ENCODE results near the gene ALK.

DNA sequence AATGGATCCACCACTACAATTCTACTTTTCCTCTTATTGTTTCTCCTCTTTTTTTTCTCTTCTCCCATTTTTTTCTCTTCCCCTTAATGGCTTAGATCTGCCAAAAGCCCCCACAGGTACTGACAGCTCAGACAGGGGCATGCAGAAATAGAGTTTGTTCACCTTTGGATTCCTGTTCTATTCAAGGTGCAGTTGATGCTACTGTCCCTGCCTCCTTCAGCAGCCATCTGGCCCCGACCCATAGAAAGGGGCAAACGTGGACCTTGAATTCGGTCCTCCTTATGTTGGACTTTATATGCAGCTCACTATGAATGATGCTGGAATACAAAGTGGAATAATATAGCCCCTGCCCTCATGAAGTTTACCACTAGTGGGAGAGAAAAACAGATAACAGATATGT lies 27.7 kb upstream of the ALK start:
- TF ChIP-seq, protein P1, sequence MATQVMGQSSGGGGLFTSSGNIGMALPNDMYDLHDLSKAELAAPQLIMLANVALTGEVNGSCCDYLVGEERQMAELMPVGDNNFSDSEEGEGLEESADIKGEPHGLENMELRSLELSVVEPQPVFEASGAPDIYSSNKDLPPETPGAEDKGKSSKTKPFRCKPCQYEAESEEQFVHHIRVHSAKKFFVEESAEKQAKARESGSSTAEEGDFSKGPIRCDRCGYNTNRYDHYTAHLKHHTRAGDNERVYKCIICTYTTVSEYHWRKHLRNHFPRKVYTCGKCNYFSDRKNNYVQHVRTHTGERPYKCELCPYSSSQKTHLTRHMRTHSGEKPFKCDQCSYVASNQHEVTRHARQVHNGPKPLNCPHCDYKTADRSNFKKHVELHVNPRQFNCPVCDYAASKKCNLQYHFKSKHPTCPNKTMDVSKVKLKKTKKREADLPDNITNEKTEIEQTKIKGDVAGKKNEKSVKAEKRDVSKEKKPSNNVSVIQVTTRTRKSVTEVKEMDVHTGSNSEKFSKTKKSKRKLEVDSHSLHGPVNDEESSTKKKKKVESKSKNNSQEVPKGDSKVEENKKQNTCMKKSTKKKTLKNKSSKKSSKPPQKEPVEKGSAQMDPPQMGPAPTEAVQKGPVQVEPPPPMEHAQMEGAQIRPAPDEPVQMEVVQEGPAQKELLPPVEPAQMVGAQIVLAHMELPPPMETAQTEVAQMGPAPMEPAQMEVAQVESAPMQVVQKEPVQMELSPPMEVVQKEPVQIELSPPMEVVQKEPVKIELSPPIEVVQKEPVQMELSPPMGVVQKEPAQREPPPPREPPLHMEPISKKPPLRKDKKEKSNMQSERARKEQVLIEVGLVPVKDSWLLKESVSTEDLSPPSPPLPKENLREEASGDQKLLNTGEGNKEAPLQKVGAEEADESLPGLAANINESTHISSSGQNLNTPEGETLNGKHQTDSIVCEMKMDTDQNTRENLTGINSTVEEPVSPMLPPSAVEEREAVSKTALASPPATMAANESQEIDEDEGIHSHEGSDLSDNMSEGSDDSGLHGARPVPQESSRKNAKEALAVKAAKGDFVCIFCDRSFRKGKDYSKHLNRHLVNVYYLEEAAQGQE (IDR thresholded peaks at IDR 0.05; ENCODE audit: insufficient read depth in 1 of 2, low read depth in 2 of 2, low read length in 2 of 2), result no peak
- TF ChIP-seq SIN3A (IDR thresholded peaks at IDR 0.05; ENCODE audit: borderline replicate concordance, insufficient read depth, low read length), result no peak
